Right atrium auricular region (tissue), 2 donors: ENCODE data around the gene ARHGEF3. TPM values are rescaled to one million over a fixed set of nuclear protein-coding genes. Genes with fewer than 3 reads are reported as not detected.

ENCODE experiments used
- DNase-seq: peaks from one replicate; pipeline ENCODE4 v3.0.0-alpha.2; 2019; ENCODE audit warnings: low spot score
- H3K27ac ChIP-seq, 2 donors: fragments of 200-600 bp; sonication (generic); 1 replicate in 1 of 2; 2 replicates in 1 of 2; pipeline ENCODE4 v1.5.1; 2016 to 2019
- H3K27me3 ChIP-seq, 2 donors: fragments of 200-600 bp; sonication (generic); one replicate each; pipeline versions ENCODE4 v1.5.1 to v1.6.0; 2017 to 2019
- H3K36me3 ChIP-seq: fragments of 200-600 bp; sonication (generic); one replicate; pipeline ENCODE4 v1.5.1; 2016
- H3K4me1 ChIP-seq, 2 donors: fragments of 200-600 bp; sonication (generic); one replicate each; pipeline versions ENCODE4 v1.5.1 to v1.6.0; 2017 to 2019
- H3K4me3 ChIP-seq, 2 donors: fragments of 200-600 bp; sonication (generic); 1 replicate in 1 of 2; 2 replicates in 1 of 2; pipeline ENCODE4 v1.5.1; 2017 to 2019; ENCODE audit warnings: mild to moderate bottlenecking in 1 of 2, moderate library complexity in 1 of 2
- H3K9me3 ChIP-seq, 2 donors: fragments of 200-600 bp; sonication (generic); one replicate each; pipeline ENCODE4 v1.5.1; 2019
- CTCF ChIP-seq, 2 donors: fragments of 200-600 bp; sonication (generic); IDR thresholded peaks; one replicate each; pipeline ENCODE4 v1.5.1; 2019; ENCODE audit warnings: antibody characterized with exemption in 2 of 2
- total RNA-seq, 2 donors: library from RNA; depleted of rRNA; stranded (reverse); fragments of >200 nt; gene quantifications; one replicate each; pipeline ENCODE4 v1.1.0, GENCODE V29; 2016

ARHGEF3 gene
- total RNA-seq, 2 donors from 2014 or later, result 16.1 to 21.7 TPM

GRCh38 chr3:56818156-56818985 is 16.6 kb upstream of the ARHGEF3 start:
- no peak for TF ChIP-seq CTCF (IDR thresholded peaks at IDR 0.05)

GRCh38 chr3:56817646-56818045 is 15.9 kb upstream of the ARHGEF3 start:
- H3K4me1 ChIP-seq, result no peaks in the 10 kb centered on the region
- H3K27ac ChIP-seq, result no peak overlapping the region
- no peaks in the 10 kb centered on the region for H3K36me3 ChIP-seq
- TF ChIP-seq CTCF (IDR thresholded peaks at IDR 0.05), result no peak
- no peak overlapping the region for H3K4me3 ChIP-seq
- no peaks in the 10 kb centered on the region for H3K27me3 ChIP-seq
- DNase-seq, result no peak
- H3K9me3 ChIP-seq, result no peaks in the 10 kb centered on the region

More at GRCh38 chr3:56818156-56818985, 16.6 kb upstream of the ARHGEF3 start:
- H3K27ac ChIP-seq, result no peak overlapping the region
- no peak overlapping the region for H3K4me3 ChIP-seq
- no peaks in the 10 kb centered on the region for H3K27me3 ChIP-seq
- no peak for DNase-seq
- H3K36me3 ChIP-seq, result no peaks in the 10 kb centered on the region
- H3K9me3 ChIP-seq, result no peaks in the 10 kb centered on the region
- peaks cover 0 to 2% of the 10 kb centered on the region in 2 donors for H3K4me1 ChIP-seq

- Histone ChIP-seq H3K27ac (no peak overlapping the region), H3K27me3 (no peaks in the 10 kb centered on the region), H3K4me3 (no peak overlapping the region), H3K9me3 (no peaks in the 10 kb centered on the region), H3K36me3 (no peaks in the 10 kb centered on the region), H3K4me1 (no peaks in the 10 kb centered on the region)
- TF ChIP-seq CTCF (IDR thresholded peaks at IDR 0.05), result no peak
- no peak for DNase-seq
Observed at GRCh38 chr3:56816061-56816460, 14.3 kb upstream of the ARHGEF3 start.

- no peak for DNase-seq
- Histone ChIP-seq H3K9me3 (no peaks in the 10 kb centered on the region), H3K27me3 (no peaks in the 10 kb centered on the region), H3K4me3 (no peak overlapping the region), H3K4me1 (no peaks in the 10 kb centered on the region), H3K27ac (no peak overlapping the region), H3K36me3 (no peaks in the 10 kb centered on the region)
- no peak for TF ChIP-seq CTCF (IDR thresholded peaks at IDR 0.05)
Observed at GRCh38 chr3:56815589-56815988, 13.8 kb upstream of the ARHGEF3 start.

GRCh38 chr3:56813653-56813960 is 11.9 kb upstream of the ARHGEF3 start:
- no peak for DNase-seq
- Histone ChIP-seq H3K4me1 (no peaks in the 10 kb centered on the region), H3K9me3 (no peaks in the 10 kb centered on the region), H3K4me3 (no peak overlapping the region), H3K27ac (no peak overlapping the region), H3K36me3 (no peaks in the 10 kb centered on the region), H3K27me3 (no peaks in the 10 kb centered on the region)
- no peak for TF ChIP-seq CTCF (IDR thresholded peaks at IDR 0.05)
